HEK293 (cell line): ENCODE results near the gene SNAPC2.

ENCODE experiments used
- KLF16 ChIP-seq: fragments of 450-650 bp; formaldehyde crosslinking; IDR thresholded peaks from 2 replicates; pipeline ENCODE4 v1.5.1; 2017; ENCODE audit warnings: missing biosample characterization, missing genetic modification characterization
- YY1 ChIP-seq: fragments of 450-650 bp; formaldehyde crosslinking; IDR thresholded peaks from 2 replicates; pipeline ENCODE4 v1.5.1; 2018; ENCODE audit warnings: missing biosample characterization, missing genetic modification characterization
- ZNF549 ChIP-seq: fragments of 450-650 bp; IDR thresholded peaks from 2 replicates; pipeline ENCODE4 v1.5.1; 2018; ENCODE audit warnings: missing biosample characterization, missing genetic modification characterization, mild to moderate bottlenecking, inconsistent platforms, moderate library complexity
- ZNF707 ChIP-seq: fragments of 450-650 bp; formaldehyde crosslinking; IDR thresholded peaks from 2 replicates; pipeline ENCODE4 v1.5.1; 2016; ENCODE audit warnings: missing biosample characterization, missing genetic modification characterization
- ZNF843 ChIP-seq: fragments of 450-650 bp; formaldehyde crosslinking; IDR thresholded peaks from 2 replicates; pipeline ENCODE4 v1.5.1; 2016; ENCODE audit warnings: missing biosample characterization, missing genetic modification characterization
- TF ChIP-seq, protein P1 (sequence below): fragments of 450-650 bp; formaldehyde crosslinking; IDR thresholded peaks from 2 replicates; pipeline ENCODE4 v1.5.1; 2016; ENCODE audit warnings: missing biosample characterization, missing genetic modification characterization
- TF ChIP-seq, protein P2 (sequence below): fragments of 450-650 bp; formaldehyde crosslinking; IDR thresholded peaks from 2 replicates; pipeline ENCODE4 v1.5.1; 2016; ENCODE audit warnings: missing biosample characterization, missing genetic modification characterization, low read depth
- TF ChIP-seq, protein P3 (sequence below): fragments of 450-650 bp; formaldehyde crosslinking; IDR thresholded peaks from 2 replicates; pipeline ENCODE4 v1.5.1; 2016; ENCODE audit warnings: missing biosample characterization, missing genetic modification characterization
- TF ChIP-seq, protein P4 (sequence below): IDR thresholded peaks from 2 replicates; pipeline ENCODE4 v1.6.1; 2011; ENCODE audit warnings: mild to moderate bottlenecking, low read depth, low read length, borderline replicate concordance

DNA sequence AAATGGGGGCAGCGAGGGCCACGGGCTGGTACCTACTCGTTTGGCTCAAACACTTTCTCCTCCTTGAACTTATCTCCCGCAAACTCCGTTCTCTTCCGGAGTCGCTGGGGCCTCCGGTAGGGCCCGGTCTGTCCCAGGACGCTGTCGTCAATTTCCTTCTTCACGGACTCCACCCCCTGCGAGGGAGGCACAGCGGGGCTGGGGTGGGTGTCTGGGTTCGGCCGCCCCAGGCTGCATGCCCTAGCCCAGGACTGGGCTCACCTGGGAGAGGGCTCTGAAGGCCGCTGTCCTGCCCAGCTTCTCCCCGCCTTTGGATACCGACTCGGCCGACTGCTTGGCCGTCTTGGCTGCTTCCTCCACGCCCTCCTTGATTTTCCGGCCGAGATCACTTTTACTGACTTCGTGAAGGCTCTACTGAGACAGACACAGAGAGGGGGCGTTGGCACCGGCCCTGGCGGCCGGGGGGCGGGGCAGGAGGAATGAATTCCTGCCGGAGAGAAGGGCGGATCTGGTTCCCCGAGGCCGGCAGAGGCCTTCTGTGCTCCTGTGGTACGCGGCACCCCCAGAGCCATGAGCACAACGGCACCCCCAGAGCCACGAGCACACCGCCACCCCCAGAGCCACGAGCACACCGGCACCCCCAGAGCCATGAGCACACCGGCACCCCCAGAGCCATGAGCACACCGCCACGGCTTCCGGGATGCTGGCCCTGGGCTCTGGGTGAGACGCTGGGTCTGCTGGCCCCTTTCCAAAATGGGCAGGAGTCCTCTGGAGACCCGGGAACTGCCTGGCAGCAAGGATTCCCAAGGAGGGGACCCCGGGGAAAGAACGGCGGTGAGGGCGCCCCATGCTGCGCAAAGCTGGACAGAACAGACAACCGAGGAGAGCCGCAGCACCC, 13.9 kb downstream of the SNAPC2 start:
- TF ChIP-seq, protein P1, sequence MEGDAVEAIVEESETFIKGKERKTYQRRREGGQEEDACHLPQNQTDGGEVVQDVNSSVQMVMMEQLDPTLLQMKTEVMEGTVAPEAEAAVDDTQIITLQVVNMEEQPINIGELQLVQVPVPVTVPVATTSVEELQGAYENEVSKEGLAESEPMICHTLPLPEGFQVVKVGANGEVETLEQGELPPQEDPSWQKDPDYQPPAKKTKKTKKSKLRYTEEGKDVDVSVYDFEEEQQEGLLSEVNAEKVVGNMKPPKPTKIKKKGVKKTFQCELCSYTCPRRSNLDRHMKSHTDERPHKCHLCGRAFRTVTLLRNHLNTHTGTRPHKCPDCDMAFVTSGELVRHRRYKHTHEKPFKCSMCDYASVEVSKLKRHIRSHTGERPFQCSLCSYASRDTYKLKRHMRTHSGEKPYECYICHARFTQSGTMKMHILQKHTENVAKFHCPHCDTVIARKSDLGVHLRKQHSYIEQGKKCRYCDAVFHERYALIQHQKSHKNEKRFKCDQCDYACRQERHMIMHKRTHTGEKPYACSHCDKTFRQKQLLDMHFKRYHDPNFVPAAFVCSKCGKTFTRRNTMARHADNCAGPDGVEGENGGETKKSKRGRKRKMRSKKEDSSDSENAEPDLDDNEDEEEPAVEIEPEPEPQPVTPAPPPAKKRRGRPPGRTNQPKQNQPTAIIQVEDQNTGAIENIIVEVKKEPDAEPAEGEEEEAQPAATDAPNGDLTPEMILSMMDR (tag by site-specific recombination) = no peak
- TF ChIP-seq ZNF707 (tag by site-specific recombination) (no peak), ZNF843 (tag by site-specific recombination) (no peak), KLF16 (tag by site-specific recombination) (no peak), ZNF549 (no peak), YY1 (no peak)
- TF ChIP-seq, protein P2, sequence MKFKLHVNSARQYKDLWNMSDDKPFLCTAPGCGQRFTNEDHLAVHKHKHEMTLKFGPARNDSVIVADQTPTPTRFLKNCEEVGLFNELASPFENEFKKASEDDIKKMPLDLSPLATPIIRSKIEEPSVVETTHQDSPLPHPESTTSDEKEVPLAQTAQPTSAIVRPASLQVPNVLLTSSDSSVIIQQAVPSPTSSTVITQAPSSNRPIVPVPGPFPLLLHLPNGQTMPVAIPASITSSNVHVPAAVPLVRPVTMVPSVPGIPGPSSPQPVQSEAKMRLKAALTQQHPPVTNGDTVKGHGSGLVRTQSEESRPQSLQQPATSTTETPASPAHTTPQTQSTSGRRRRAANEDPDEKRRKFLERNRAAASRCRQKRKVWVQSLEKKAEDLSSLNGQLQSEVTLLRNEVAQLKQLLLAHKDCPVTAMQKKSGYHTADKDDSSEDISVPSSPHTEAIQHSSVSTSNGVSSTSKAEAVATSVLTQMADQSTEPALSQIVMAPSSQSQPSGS (tag by site-specific recombination) = no peak
- TF ChIP-seq, protein P3, sequence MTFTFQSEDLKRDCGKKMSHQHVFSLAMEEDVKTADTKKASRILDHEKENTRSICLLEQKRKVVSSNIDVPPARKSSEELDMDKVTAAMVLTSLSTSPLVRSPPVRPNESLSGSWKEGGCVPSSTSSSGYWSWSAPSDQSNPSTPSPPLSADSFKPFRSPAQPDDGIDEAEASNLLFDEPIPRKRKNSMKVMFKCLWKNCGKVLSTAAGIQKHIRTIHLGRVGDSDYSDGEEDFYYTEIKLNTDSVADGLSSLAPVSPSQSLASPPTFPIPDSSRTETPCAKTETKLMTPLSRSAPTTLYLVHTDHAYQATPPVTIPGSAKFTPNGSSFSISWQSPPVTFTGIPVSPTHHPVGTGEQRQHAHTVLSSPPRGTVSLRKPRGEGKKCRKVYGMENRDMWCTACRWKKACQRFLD (tag by site-specific recombination) = no peak
- TF ChIP-seq, protein P4, sequence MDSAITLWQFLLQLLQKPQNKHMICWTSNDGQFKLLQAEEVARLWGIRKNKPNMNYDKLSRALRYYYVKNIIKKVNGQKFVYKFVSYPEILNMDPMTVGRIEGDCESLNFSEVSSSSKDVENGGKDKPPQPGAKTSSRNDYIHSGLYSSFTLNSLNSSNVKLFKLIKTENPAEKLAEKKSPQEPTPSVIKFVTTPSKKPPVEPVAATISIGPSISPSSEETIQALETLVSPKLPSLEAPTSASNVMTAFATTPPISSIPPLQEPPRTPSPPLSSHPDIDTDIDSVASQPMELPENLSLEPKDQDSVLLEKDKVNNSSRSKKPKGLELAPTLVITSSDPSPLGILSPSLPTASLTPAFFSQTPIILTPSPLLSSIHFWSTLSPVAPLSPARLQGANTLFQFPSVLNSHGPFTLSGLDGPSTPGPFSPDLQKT = no peak
